ENCODE results near the gene TMEM123. TPM values are rescaled to one million over a fixed set of nuclear protein-coding genes. Genes with fewer than 3 reads are reported as not detected.

The TMEM123 gene
- total and polyA plus RNA-seq, 2 of the 13 experiments (the other 11 are each of a cell fraction or from before 2014, with no cell fraction given), result 365 to 2,761 TPM

GRCh38 chr11:102347462-102348370 is 104.8 kb downstream of the TMEM123 start (continued):
- TF ChIP-seq PAX8 (CRISPR knock-in tag; IDR thresholded peaks at IDR 0.05; ENCODE audit: borderline replicate concordance) (no peak), POLR2AphosphoS2 (IDR thresholded peaks at IDR 0.05; ENCODE audit: low read depth, low read length) (no peak), POLR2G (IDR thresholded peaks at IDR 0.05; ENCODE audit: low read depth, low read length) (no peak), ZNF468 (CRISPR knock-in tag; IDR thresholded peaks at IDR 0.05) (no peak), YY1 (IDR thresholded peaks at IDR 0.05; ENCODE audit: insufficient read depth, insufficient replicate concordance, low read depth, low read length) (no peak), ZNF629 (CRISPR knock-in tag; conservative IDR thresholded peaks at IDR 0.05) (no peak), HMG20A (CRISPR knock-in tag; IDR thresholded peaks at IDR 0.05; ENCODE audit: borderline replicate concordance) (no peak), MAFF (IDR thresholded peaks at IDR 0.05; ENCODE audit: low read depth, low read length) (no peak), EZH2 (conservative IDR thresholded peaks at IDR 0.05; ENCODE audit: low read depth, low read length) (no peak), SAP130 (CRISPR knock-in tag; IDR thresholded peaks at IDR 0.05; ENCODE audit: low read depth) (no peak; the same call in none of the 2 replicates), ZNF326 (CRISPR knock-in tag; IDR thresholded peaks at IDR 0.05; ENCODE audit: borderline replicate concordance) (no peak), ZNF446 (CRISPR knock-in tag; IDR thresholded peaks at IDR 0.05) (no peak), SPEN (CRISPR knock-in tag; IDR thresholded peaks at IDR 0.05; ENCODE audit: low read depth) (no peak), ZNF564 (CRISPR knock-in tag; IDR thresholded peaks at IDR 0.05) (no peak; the same call in 1 of the 2 replicates), RBAK (CRISPR knock-in tag; IDR thresholded peaks at IDR 0.05) (no peak), BCL3 (CRISPR knock-in tag; IDR thresholded peaks at IDR 0.05) (no peak)
- TF ChIP-seq, protein P1, sequence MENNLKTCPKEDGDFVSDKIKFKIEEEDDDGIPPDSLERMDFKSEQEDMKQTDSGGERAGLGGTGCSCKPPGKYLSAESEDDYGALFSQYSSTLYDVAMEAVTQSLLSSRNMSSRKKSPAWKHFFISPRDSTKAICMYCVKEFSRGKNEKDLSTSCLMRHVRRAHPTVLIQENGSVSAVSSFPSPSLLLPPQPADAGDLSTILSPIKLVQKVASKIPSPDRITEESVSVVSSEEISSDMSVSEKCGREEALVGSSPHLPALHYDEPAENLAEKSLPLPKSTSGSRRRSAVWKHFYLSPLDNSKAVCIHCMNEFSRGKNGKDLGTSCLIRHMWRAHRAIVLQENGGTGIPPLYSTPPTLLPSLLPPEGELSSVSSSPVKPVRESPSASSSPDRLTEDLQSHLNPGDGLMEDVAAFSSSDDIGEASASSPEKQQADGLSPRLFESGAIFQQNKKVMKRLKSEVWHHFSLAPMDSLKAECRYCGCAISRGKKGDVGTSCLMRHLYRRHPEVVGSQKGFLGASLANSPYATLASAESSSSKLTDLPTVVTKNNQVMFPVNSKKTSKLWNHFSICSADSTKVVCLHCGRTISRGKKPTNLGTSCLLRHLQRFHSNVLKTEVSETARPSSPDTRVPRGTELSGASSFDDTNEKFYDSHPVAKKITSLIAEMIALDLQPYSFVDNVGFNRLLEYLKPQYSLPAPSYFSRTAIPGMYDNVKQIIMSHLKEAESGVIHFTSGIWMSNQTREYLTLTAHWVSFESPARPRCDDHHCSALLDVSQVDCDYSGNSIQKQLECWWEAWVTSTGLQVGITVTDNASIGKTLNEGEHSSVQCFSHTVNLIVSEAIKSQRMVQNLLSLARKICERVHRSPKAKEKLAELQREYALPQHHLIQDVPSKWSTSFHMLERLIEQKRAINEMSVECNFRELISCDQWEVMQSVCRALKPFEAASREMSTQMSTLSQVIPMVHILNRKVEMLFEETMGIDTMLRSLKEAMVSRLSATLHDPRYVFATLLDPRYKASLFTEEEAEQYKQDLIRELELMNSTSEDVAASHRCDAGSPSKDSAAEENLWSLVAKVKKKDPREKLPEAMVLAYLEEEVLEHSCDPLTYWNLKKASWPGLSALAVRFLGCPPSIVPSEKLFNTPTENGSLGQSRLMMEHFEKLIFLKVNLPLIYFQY (CRISPR knock-in tag; IDR thresholded peaks at IDR 0.05; ENCODE audit: borderline replicate concordance), result 0 out of 2 replicates have a peak, but pooled peaks have one; percentile 9
- TF ChIP-seq, protein P2, sequence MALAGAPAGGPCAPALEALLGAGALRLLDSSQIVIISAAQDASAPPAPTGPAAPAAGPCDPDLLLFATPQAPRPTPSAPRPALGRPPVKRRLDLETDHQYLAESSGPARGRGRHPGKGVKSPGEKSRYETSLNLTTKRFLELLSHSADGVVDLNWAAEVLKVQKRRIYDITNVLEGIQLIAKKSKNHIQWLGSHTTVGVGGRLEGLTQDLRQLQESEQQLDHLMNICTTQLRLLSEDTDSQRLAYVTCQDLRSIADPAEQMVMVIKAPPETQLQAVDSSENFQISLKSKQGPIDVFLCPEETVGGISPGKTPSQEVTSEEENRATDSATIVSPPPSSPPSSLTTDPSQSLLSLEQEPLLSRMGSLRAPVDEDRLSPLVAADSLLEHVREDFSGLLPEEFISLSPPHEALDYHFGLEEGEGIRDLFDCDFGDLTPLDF (CRISPR knock-in tag; IDR thresholded peaks at IDR 0.05), result no peak

Data from HepG2 (cell line).